Neural cell (in vitro differentiated cells): ENCODE results near the gene SSR3.

Source experiments
- CTCF ChIP-seq: fragments of 450-650 bp; IDR thresholded peaks from 2 replicates; pipeline ENCODE4 v1.5.1; 2014; ENCODE audit warnings: antibody characterized with exemption, mild to moderate bottlenecking, moderate library complexity; ENCODE audit not compliant: poor library complexity, severe bottlenecking
- EP300 ChIP-seq: fragments of 450-650 bp; conservative IDR thresholded peaks from 2 replicates; pipeline ENCODE4 v1.6.1; 2014; ENCODE audit warnings: antibody characterized with exemption, mild to moderate bottlenecking, moderate library complexity; ENCODE audit not compliant: poor library complexity, severe bottlenecking
- EZH2 ChIP-seq: fragments of 200-600, 300-800 bp; shearing (Covaris generic), sonication (generic); IDR thresholded peaks from 2 replicates; pipeline ENCODE4 v1.6.1; 2014; ENCODE audit warnings: antibody characterized with exemption, low read length, borderline replicate concordance, mild to moderate bottlenecking; ENCODE audit not compliant: insufficient read depth, poor library complexity, severe bottlenecking
- POLR2AphosphoS5 ChIP-seq: IDR thresholded peaks from 2 replicates; pipeline ENCODE4 v1.6.1; 2012
- RAD21 ChIP-seq: fragments of 450-650 bp; conservative IDR thresholded peaks from 2 replicates; pipeline ENCODE4 v1.6.1; 2014; ENCODE audit warnings: antibody characterized with exemption, mild to moderate bottlenecking, moderate library complexity
- REST ChIP-seq: IDR thresholded peaks from 2 replicates; pipeline ENCODE4 v1.6.1; 2012; ENCODE audit warnings: borderline replicate concordance
- SMC3 ChIP-seq: fragments of 450-650 bp; conservative IDR thresholded peaks from 2 replicates; pipeline ENCODE4 v1.6.1; 2014; ENCODE audit warnings: antibody characterized with exemption, mild to moderate bottlenecking, moderate library complexity; ENCODE audit not compliant: poor library complexity

- TF ChIP-seq POLR2AphosphoS5 (no peak), REST (no peak), CTCF (no peak), RAD21 (no peak), EZH2 (no peak), SMC3 (no peak), EP300 (no peak)
Observed at GRCh38 chr3:156599089-156599874, 44.4 kb upstream of the SSR3 start.
